Loucy (cell line): ENCODE data around the gene AGT.

ENCODE experiments used
- H2AFZ ChIP-seq: fragments of 200-600 bp; sonication (generic); 2 replicates; pipeline ENCODE4 v1.6.0; 2016; ENCODE audit warnings: antibody characterized with exemption, mild to moderate bottlenecking, low read length, moderate library complexity
- H3F3A ChIP-seq: fragments of 200-600 bp; 2 replicates; pipeline ENCODE4 v1.6.0; 2016; ENCODE audit warnings: antibody characterized with exemption, low read depth, mild to moderate bottlenecking
- H3K27me3 ChIP-seq: fragments of 200-600 bp; sonication (generic); 2 replicates; pipeline ENCODE4 v1.6.1; 2014; ENCODE audit warnings: low read length, mild to moderate bottlenecking; ENCODE audit not compliant: insufficient read depth, poor library complexity, severe bottlenecking
- H3K36me3 ChIP-seq: fragments of 200-600 bp; sonication (generic); 2 replicates; pipeline ENCODE4 v1.6.1; 2016; ENCODE audit warnings: low read length; ENCODE audit not compliant: insufficient read depth
- H3K4me1 ChIP-seq: fragments of 200-600 bp; sonication (generic); 2 replicates; pipeline ENCODE4 v1.5.1; 2014; ENCODE audit warnings: low read length, mild to moderate bottlenecking; ENCODE audit not compliant: insufficient read depth, poor library complexity, severe bottlenecking
- H3K4me2 ChIP-seq: fragments of 200-600 bp; sonication (generic); 2 replicates; pipeline ENCODE4 v1.6.0; 2014; ENCODE audit warnings: antibody characterized with exemption, low read length, low read depth, mild to moderate bottlenecking; ENCODE audit not compliant: poor library complexity, severe bottlenecking
- H3K4me3 ChIP-seq: fragments of 200-600 bp; sonication (generic); 2 replicates; pipeline ENCODE4 v1.5.1; 2014; ENCODE audit warnings: low read length, mild to moderate bottlenecking, mixed read lengths; ENCODE audit not compliant: poor library complexity, severe bottlenecking
- H3K79me2 ChIP-seq: fragments of 200-600 bp; sonication (generic); 2 replicates; pipeline ENCODE4 v1.6.1; 2014; ENCODE audit warnings: low read length; ENCODE audit not compliant: insufficient read depth
- H3K9ac ChIP-seq: fragments of 200-600 bp; sonication (generic); 2 replicates; pipeline ENCODE4 v1.6.0; 2014; ENCODE audit warnings: mild to moderate bottlenecking, low read depth, low read length, moderate library complexity; ENCODE audit not compliant: poor library complexity, severe bottlenecking
- H3K9me2 ChIP-seq: fragments of 200-600 bp; sonication (generic); replicated peaks from 2 replicates; pipeline ENCODE4 v1.6.1; 2016; ENCODE audit warnings: low read depth, low read length, mixed read lengths
- H3K9me3 ChIP-seq: fragments of 200-600 bp; sonication (generic); 2 replicates; pipeline ENCODE4 v1.6.1; 2014; ENCODE audit warnings: mild to moderate bottlenecking, antibody characterized with exemption, low read length, low read depth; ENCODE audit not compliant: insufficient read depth
- H4K20me1 ChIP-seq: fragments of 200-600 bp; sonication (generic); 2 replicates; pipeline ENCODE4 v1.6.0; 2014; ENCODE audit warnings: antibody characterized with exemption, low read length, mild to moderate bottlenecking; ENCODE audit not compliant: insufficient read depth, poor library complexity, severe bottlenecking
- CTCF ChIP-seq: fragments of 200-600 bp; sonication (generic); conservative IDR thresholded peaks from 2 replicates; pipeline ENCODE4 v1.5.1; 2014; ENCODE audit warnings: mild to moderate bottlenecking, antibody characterized with exemption, low read length
- EZH2phosphoT487 ChIP-seq: fragments of 200-600 bp; IDR thresholded peaks from 2 replicates; pipeline ENCODE4 v1.6.1; 2018; ENCODE audit warnings: antibody characterized with exemption, mild to moderate bottlenecking, moderate library complexity, borderline replicate concordance

The AGT gene

GRCh38 chr1:230669543-230669942, 44.4 kb downstream of the AGT start:
- Histone ChIP-seq H3K9ac (no peak overlapping the region), H3K79me2 (no peaks in the 10 kb centered on the region), H3K9me2 (no peaks in the 10 kb centered on the region), H3F3A (no peaks in the 10 kb centered on the region), H3K9me3 (no peaks in the 10 kb centered on the region), H4K20me1 (no peaks in the 10 kb centered on the region), H2AFZ (no peak overlapping the region), H3K4me3 (no peak overlapping the region), H3K36me3 (peaks cover 89% of the 10 kb centered on the region; the same call in 1 of the 2 replicates), H3K4me2 (no peak overlapping the region), H3K27me3 (no peaks in the 10 kb centered on the region), H3K4me1 (no peaks in the 10 kb centered on the region)
- no peak for TF ChIP-seq EZH2phosphoT487
- TF ChIP-seq CTCF: no peak

GRCh38 chr1:230668227-230668626, 45.7 kb downstream of the AGT start:
- Histone ChIP-seq H3K36me3 (peaks cover 94% of the 10 kb centered on the region; the same call in 1 of the 2 replicates), H4K20me1 (no peaks in the 10 kb centered on the region), H3K4me2 (no peak overlapping the region), H3K79me2 (no peaks in the 10 kb centered on the region), H3K4me1 (no peaks in the 10 kb centered on the region), H3K4me3 (no peak overlapping the region), H3F3A (no peaks in the 10 kb centered on the region), H3K9me3 (no peaks in the 10 kb centered on the region), H3K9me2 (no peaks in the 10 kb centered on the region), H3K27me3 (no peaks in the 10 kb centered on the region), H3K9ac (no peak overlapping the region), H2AFZ (no peak overlapping the region)
- TF ChIP-seq CTCF (no peak), EZH2phosphoT487 (no peak)

DNA sequence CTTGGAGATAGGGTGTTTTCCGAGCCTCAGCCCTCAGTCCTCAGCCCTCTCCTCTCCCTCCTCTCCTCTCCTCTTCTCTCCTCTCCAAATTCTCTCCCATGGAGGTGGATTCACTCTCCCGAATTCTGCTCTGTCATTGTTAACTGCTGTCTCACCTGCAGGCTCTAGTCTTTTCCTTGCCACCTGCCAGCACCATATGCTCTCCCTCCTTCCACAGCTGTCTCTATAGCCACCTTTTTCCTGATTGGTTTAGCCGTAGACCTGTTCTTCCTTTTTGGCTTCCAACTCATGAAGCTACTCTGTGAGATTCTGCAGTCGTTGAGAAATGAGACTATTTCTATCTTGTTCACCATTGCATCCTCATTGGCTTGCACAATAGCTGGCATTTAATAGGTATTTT, 51.9 kb downstream of the AGT start:
- no peak overlapping the region for H2AFZ ChIP-seq
- H3K4me2 ChIP-seq: no peak overlapping the region
- no peaks in the 10 kb centered on the region for H3K27me3 ChIP-seq
- no peak overlapping the region for H3K9ac ChIP-seq
- H3K9me2 ChIP-seq: no peaks in the 10 kb centered on the region
- no peaks in the 10 kb centered on the region for H3F3A ChIP-seq
- no peaks in the 10 kb centered on the region for H3K4me1 ChIP-seq
- no peaks in the 10 kb centered on the region for H4K20me1 ChIP-seq
- H3K4me3 ChIP-seq: no peak overlapping the region
- H3K9me3 ChIP-seq: no peaks in the 10 kb centered on the region
- no peak for TF ChIP-seq EZH2phosphoT487
- no peak for TF ChIP-seq CTCF
- peaks cover 77% of the 10 kb centered on the region; the same call in 1 of the 2 replicates for H3K36me3 ChIP-seq
- no peaks in the 10 kb centered on the region; the same call in 1 of the 2 replicates for H3K79me2 ChIP-seq
